Stimulated activated CD4-positive, alpha-beta T cell treated with anti-CD3 and anti-CD28 coated beads, Interleukin-4, amount 100 ng/mL, for 4 hours (primary cell): ENCODE results near the gene CRIP1.

ENCODE experiments used
- DNase-seq, 2 experiments: peaks; one replicate each; pipeline ENCODE4 v3.0.0-alpha.2; 2020

Gene CRIP1

DNA sequence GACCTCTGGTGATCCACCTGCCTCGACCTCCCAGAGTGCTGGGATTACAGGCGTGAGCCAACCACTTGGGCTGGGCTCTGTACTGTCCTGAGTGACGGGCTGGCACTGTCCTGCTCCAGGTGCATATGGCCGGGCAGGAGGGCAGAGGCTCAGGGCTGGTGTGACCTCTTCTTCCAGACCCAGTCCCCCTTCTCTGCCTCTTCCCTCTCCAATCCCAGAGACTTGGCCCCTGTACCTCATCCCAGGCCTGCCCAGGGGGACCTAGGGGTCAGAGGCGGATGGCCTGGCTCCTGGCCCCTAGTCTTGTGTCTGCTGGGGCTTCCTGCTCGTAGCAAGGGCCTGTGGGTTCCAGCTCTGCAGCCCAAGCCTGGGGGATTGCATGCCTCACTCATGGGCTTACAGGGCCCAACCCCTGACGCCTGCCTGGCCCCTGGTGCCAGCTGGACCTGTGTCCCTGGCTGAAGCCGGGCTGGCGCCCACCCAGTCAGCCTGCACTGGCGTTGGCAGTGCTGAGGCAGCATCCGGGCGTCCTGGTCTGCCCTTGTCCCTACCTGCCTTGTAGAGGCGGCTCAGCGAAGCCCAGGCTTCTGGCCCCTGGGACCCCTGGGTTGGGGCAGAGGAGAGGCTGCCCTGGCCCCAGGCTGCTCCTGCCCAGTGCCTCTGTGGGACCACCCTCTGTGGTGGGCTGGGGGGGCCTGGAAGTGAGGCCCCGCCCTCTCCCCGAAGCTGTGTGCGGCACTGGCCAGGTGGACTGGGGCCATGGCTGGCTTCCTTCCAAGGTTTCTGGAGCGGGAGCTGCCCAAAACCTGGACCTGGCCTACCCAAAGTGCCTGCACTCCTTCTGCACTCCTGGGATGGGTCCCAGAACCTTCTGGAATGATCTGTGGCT lies 8.7 kb downstream of the CRIP1 start:
- no peak for DNase-seq

- DNase-seq = no peak
Observed at GRCh38 chr14:105495990-105496830, 9.5 kb downstream of the CRIP1 start.

- DNase-seq = no peak
Observed at GRCh38 chr14:105496831-105497591, 10.3 kb downstream of the CRIP1 start.

- DNase-seq = no peak
Observed at GRCh38 chr14:105497671-105498429, 11.2 kb downstream of the CRIP1 start.

DNA sequence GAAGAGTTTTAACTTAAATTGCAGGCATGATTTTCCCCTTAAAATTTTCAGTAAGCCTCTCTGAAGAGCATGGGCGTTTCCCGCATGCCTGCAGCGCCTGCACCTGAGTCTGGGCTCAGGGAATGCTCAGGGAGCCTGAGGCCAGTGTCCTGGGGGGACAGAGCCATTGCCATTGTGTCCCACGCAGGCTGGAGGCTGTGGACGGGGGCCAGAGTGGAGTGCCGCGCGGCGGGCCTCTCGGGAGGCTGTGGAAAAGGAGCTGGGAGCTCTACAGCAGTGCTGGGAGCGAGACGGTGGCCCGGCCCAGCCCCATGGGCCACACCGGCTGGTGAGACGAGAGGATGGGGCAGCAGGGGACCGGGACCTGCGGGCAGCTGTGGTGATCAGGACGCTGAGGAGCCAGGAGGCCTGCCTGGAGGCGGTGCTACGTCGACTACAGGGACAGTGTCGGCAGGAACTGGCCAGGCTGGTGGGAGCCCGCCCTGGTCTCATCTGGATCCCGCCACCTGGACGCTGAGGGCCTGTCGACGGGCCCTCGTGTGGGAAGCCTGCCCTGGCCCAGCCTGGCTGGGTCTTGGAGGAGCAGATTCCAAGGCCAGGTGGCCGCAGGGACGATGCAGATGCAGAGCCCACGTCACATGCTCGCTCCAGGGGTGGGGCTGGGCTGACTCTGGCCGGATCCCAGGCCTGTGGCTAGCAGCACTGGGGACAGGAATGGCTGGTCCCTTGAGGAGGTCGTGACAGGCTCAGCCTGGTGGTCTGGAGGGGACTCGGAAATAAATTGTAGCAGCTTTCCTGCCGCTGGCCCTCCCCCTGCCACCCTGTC lies 12.0 kb downstream of the CRIP1 start:
- no peak for DNase-seq

- DNase-seq = no peak
Observed at GRCh38 chr14:105499256-105500035, 12.8 kb downstream of the CRIP1 start.

GRCh38 chr14:105500036-105500725 lies 13.5 kb downstream of the CRIP1 start:
- DNase-seq = no peak

- DNase-seq = no peak
Observed at GRCh38 chr14:105500726-105501101, 14.0 kb downstream of the CRIP1 start.

DNA sequence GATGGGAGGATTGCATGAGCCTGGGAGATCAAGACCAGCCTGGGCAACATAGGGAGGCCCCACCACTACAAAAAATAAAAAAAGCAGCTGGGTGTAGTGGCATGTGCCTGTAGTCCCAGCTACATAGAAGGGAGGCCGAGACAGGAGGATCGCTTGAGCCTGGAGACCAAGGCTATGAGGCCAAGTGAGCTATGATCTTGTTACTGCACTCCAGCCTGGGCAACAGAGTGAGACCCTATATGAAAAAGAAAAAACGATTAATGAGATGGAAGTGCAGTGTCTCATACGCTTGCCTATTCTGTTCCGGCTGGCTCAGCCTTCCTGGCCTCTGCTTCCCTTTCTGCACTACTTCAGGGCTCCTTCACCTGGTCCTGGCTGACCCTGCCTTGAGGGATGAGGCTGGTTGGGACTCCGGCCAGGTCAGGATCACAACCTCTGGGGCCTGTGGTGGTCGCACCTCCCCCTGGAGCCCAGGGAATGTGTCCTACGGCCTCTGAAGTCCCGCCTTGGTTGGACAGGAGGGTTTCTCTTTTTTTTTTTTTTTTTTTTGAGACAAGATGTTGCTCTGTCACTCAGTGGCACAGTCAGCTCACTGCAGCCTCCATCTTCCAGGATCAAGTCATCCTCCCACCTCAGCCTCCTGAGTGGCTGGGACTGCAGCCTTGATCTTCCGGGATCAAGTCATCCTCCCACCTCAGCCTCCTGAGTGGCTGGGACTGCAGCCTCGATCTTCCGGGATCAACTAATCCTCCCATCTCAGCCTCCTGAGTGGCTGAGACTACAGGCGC lies 15.0 kb downstream of the CRIP1 start:
- DNase-seq = no peak

DNA sequence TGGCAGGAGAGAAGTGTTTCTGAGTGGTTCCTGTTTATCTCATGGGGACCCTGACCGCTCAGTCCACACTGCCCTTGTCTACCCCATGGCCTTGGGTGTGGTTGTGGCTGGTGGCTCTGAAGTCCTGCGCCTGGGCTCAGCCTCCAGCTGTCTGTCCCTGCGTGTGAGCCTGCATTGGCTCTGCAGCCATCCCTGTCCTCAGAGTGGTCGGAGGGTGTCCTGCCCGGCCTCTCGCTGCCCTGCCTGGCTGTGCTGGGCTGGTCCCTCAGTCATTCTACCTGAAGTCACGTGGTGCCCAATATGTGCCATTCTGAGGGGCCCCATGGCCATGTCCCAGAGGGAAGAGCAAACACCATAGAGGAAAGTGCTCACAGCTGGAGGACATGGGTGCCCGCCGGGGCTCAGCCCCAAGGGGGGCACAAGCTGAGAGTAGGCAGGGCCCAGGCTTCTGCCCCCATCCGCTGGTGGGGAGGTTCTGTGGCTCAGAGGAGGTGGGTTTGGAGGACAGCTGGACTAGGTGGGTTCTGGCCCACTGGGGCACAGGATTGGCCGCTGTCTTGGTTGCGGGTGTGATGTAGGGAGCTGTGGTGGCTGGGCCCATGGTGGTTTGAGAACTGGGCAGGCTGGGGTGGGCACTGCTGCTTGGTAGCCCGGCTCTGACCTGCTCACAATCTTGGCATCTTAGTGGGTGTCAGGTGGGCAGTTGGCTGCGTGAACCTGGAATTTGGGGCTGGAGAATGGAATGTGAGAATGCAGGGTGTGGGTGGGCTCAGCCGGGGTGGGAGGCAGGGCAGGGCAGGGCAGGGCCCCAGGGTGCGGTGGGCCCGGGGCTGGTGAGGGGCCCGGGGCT lies 16.0 kb downstream of the CRIP1 start:
- DNase-seq = no peak

DNA sequence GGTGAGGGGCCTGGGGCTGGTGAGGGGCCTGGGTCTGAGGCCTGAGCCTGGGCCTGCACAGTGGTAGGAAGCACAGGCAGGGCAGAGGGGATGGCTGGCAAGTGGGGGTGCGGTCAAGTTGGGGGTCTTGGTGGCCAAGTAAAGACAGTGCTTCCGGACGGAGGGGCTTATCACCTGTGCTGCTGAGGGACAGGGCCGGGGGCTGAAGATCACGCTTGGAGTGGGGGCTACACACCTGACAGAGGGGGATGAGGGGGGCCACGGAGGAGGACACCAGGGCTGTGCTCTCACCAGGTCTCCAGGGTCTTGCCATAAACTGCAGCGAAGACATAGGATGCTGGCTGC lies 16.6 kb downstream of the CRIP1 start:
- DNase-seq = no peak

GRCh38 chr14:105503935-105504692 lies 17.4 kb downstream of the CRIP1 start:
- DNase-seq = no peak

DNA sequence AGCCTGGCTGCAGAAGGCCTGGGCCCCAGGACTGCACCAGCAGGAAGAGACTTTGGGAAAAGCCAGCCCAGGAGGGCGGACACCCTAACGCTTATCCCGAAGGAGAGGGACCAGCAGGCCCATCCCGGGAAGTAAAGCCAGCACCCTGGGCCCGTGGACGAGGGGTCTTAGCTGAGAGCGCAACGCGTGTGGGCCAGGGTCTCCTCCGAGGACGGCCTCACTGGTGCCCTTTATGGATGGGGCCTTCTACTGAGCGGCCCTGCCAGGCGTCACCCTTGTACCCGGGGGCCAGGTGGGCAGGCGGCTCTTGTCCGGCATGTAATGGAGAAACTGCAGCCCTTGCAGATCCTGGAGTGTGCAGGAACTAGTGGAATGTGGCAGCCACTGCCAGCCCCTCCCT lies 18.4 kb downstream of the CRIP1 start:
- DNase-seq = no peak

GRCh38 chr14:105507247-105507646 lies 20.6 kb downstream of the CRIP1 start:
- DNase-seq = no peak

DNA sequence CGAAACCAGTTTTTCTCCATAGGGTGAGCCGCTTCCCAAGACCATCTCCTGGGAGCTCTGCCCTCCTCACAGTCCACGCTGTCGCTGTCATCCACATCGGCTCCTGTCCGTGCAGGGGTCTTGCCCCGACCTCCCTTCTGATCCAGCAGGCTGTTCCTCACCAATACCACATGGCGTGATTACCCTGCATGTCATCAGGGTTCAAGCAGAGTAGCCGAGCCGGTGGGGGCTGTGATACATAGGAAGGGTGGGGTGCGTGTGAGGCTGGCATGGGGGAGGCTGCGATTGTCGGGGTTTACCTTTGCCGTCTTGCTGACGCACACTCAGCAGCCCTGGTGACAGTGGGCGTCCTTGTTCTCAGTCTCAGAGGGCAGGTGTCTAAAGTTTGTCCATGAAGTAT lies 21.4 kb downstream of the CRIP1 start:
- DNase-seq = no peak

DNA sequence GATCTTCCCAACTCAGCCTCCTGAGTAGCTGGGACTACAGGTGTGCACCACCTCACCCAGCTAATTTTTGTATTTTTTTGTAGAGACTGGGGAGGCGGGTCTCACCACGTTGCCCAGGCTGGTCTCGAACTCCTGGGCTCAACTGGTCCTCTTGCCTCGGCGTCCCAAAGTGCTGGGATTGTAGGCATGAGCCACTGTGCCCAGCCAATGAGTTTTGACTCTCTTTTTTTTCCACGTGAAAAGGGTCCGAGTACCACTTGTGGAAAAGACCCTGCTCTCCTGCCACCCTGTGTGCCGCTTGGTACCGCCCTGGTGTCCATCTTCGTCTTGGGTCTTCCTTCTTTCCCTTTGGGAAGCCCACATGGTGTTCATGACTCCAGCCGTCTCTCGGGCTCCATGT lies 21.9 kb downstream of the CRIP1 start:
- DNase-seq = no peak

- no peak for DNase-seq
Observed at GRCh38 chr14:105517096-105517495, 30.4 kb downstream of the CRIP1 start.
